Chondrocyte (in vitro differentiated cells): ENCODE data around the gene RASA2. TPM values are rescaled to one million over a fixed set of nuclear protein-coding genes. Genes with fewer than 3 reads are reported as not detected.

Source experiments
- DNase-seq: peaks from one replicate; pipeline ENCODE4 v3.0.0; 2021; ENCODE audit warnings: mixed read lengths, low spot score
- H3K27ac Mint-ChIP-seq: one replicate; pipeline ENCODE4 v1.8.0; 2021; ENCODE audit warnings: mild to moderate bottlenecking, moderate library complexity, mixed read lengths; ENCODE audit not compliant: unreplicated experiment
- H3K27me3 Mint-ChIP-seq: 2 replicates; pipeline ENCODE4 v1.8.0; 2021; ENCODE audit warnings: low read depth, mixed read lengths
- H3K36me3 Mint-ChIP-seq: 2 replicates; pipeline ENCODE4 v1.8.0; 2021; ENCODE audit warnings: low read depth, mixed read lengths
- H3K4me1 Mint-ChIP-seq: 2 replicates; pipeline ENCODE4 v1.8.0; 2021; ENCODE audit warnings: low read depth, mild to moderate bottlenecking, mixed read lengths
- H3K4me3 Mint-ChIP-seq: one replicate; pipeline ENCODE4 v1.8.0; 2021; ENCODE audit warnings: mild to moderate bottlenecking, moderate library complexity, mixed read lengths; ENCODE audit not compliant: unreplicated experiment
- H3K9me3 Mint-ChIP-seq: 2 replicates; pipeline ENCODE4 v1.8.0; 2021; ENCODE audit warnings: low read depth, mixed read lengths
- CTCF ChIP-seq: fragments of 200-600 bp; sonication (generic); IDR thresholded peaks from 2 replicates; pipeline ENCODE4 v1.5.0; 2021; ENCODE audit warnings: antibody characterized with exemption, mild to moderate bottlenecking, moderate library complexity
- total RNA-seq: library from RNA; stranded (reverse); gene quantifications from 3 replicates; pipeline ENCODE4 v1.2.1, GENCODE V29; 2021

Gene RASA2
- total RNA-seq, 1 donor from 2014 or later: 8.5 TPM

- peaks cover 3% of the 10 kb centered on the region for H3K4me1 Mint-ChIP-seq
- no peaks in the 10 kb centered on the region for H3K9me3 Mint-ChIP-seq
- no peak overlapping the region for H3K4me3 Mint-ChIP-seq
- H3K27ac Mint-ChIP-seq: no peak overlapping the region
- H3K36me3 Mint-ChIP-seq: no peaks in the 10 kb centered on the region
- no peak for DNase-seq
- no peak for TF ChIP-seq CTCF
- H3K27me3 Mint-ChIP-seq: no peaks in the 10 kb centered on the region
Measured at GRCh38 chr3:141506071-141506470, 19.2 kb downstream of the RASA2 start.

GRCh38 chr3:141507392-141508066 lies 20.7 kb downstream of the RASA2 start:
- H3K27ac Mint-ChIP-seq: no peak overlapping the region
- no peaks in the 10 kb centered on the region for H3K36me3 Mint-ChIP-seq
- no peak for TF ChIP-seq CTCF
- no peaks in the 10 kb centered on the region for H3K4me1 Mint-ChIP-seq
- no peak overlapping the region for H3K4me3 Mint-ChIP-seq
- no peaks in the 10 kb centered on the region for H3K9me3 Mint-ChIP-seq
- no peak for DNase-seq
- H3K27me3 Mint-ChIP-seq: no peaks in the 10 kb centered on the region

- no peak overlapping the region for H3K4me3 Mint-ChIP-seq
- no peak for DNase-seq
- H3K4me1 Mint-ChIP-seq: no peaks in the 10 kb centered on the region
- H3K27me3 Mint-ChIP-seq: no peaks in the 10 kb centered on the region
- no peak overlapping the region for H3K27ac Mint-ChIP-seq
- no peak for TF ChIP-seq CTCF
- no peaks in the 10 kb centered on the region for H3K36me3 Mint-ChIP-seq
- no peaks in the 10 kb centered on the region for H3K9me3 Mint-ChIP-seq
Measured at GRCh38 chr3:141508067-141508436, 21.2 kb downstream of the RASA2 start.

- H3K9me3 Mint-ChIP-seq: no peaks in the 10 kb centered on the region
Measured at GRCh38 chr3:141511361-141511760, 24.5 kb downstream of the RASA2 start.

GRCh38 chr3:141514382-141514781 lies 27.6 kb downstream of the RASA2 start:
- DNase-seq: no peak
- no peak overlapping the region for H3K27ac Mint-ChIP-seq
- no peak overlapping the region for H3K4me3 Mint-ChIP-seq
- H3K36me3 Mint-ChIP-seq: peaks cover 10% of the 10 kb centered on the region
- peaks cover 2% of the 10 kb centered on the region for H3K4me1 Mint-ChIP-seq
- no peak for TF ChIP-seq CTCF
- no peaks in the 10 kb centered on the region for H3K27me3 Mint-ChIP-seq
- peaks cover 2% of the 10 kb centered on the region for H3K9me3 Mint-ChIP-seq

More at GRCh38 chr3:141511361-141511760, 24.5 kb downstream of the RASA2 start:
- H3K4me3 Mint-ChIP-seq: no peak overlapping the region
- no peak for DNase-seq
- no peaks in the 10 kb centered on the region for H3K27me3 Mint-ChIP-seq
- H3K4me1 Mint-ChIP-seq: no peaks in the 10 kb centered on the region
- H3K36me3 Mint-ChIP-seq: peaks cover 2% of the 10 kb centered on the region
- no peak overlapping the region for H3K27ac Mint-ChIP-seq
- no peak for TF ChIP-seq CTCF
